Measurements from ENCODE around the gene NR1I3.

NR1I3 gene

GRCh38 chr1:161195171-161195570, 42.8 kb downstream of the NR1I3 start:
- Histone ChIP-seq H3K9me3 (ENCODE audit: low read length) (no peaks in the 10 kb centered on the region), H3K79me2 (ENCODE audit: insufficient read depth, low read length) (no peaks in the 10 kb centered on the region), H3K4me3 (ENCODE audit: low read depth, low read length, poor library complexity, severe bottlenecking) (no peak overlapping the region), H3K27ac (ENCODE audit: low read depth, low read length, poor library complexity, severe bottlenecking) (no peak overlapping the region), H3K4me1 (ENCODE audit: insufficient read depth, low read length, severe bottlenecking) (peaks cover 5% of the 10 kb centered on the region), H3K27me3 (ENCODE audit: insufficient read depth, low read length) (no peaks in the 10 kb centered on the region), H3K9me2 (ENCODE audit: low read depth, low read length) (no peaks in the 10 kb centered on the region), H3K9ac (ENCODE audit: low read length) (no peak overlapping the region), H3F3A (ENCODE audit: insufficient read depth, low read length) (no peaks in the 10 kb centered on the region), H4K20me1 (ENCODE audit: insufficient read depth, low read length) (no peaks in the 10 kb centered on the region), H3K4me2 (ENCODE audit: low read length) (no peak overlapping the region), H3K36me3 (ENCODE audit: insufficient read depth, low read length) (no peaks in the 10 kb centered on the region), H2AFZ (ENCODE audit: low read length) (no peak overlapping the region)
- TF ChIP-seq CTCF (IDR thresholded peaks at IDR 0.05; ENCODE audit: low read length) (no peak), EZH2 (IDR thresholded peaks at IDR 0.05; ENCODE audit: borderline replicate concordance, low read length) (no peak)

- Histone ChIP-seq H2AFZ (ENCODE audit: low read length) (no peak overlapping the region), H3K9ac (ENCODE audit: low read length) (no peak overlapping the region), H3K9me3 (ENCODE audit: low read length) (no peaks in the 10 kb centered on the region), H3F3A (ENCODE audit: insufficient read depth, low read length) (no peaks in the 10 kb centered on the region), H3K36me3 (ENCODE audit: insufficient read depth, low read length) (no peaks in the 10 kb centered on the region), H4K20me1 (ENCODE audit: insufficient read depth, low read length) (no peaks in the 10 kb centered on the region), H3K27ac (ENCODE audit: low read depth, low read length, poor library complexity, severe bottlenecking) (no peak overlapping the region), H3K4me3 (ENCODE audit: low read depth, low read length, poor library complexity, severe bottlenecking) (no peak overlapping the region), H3K4me2 (ENCODE audit: low read length) (no peak overlapping the region), H3K4me1 (ENCODE audit: insufficient read depth, low read length, severe bottlenecking) (peaks cover 5% of the 10 kb centered on the region), H3K27me3 (ENCODE audit: insufficient read depth, low read length) (no peaks in the 10 kb centered on the region), H3K9me2 (ENCODE audit: low read depth, low read length) (no peaks in the 10 kb centered on the region), H3K79me2 (ENCODE audit: insufficient read depth, low read length) (no peaks in the 10 kb centered on the region)
- TF ChIP-seq CTCF (IDR thresholded peaks at IDR 0.05; ENCODE audit: low read length) (no peak), EZH2 (IDR thresholded peaks at IDR 0.05; ENCODE audit: borderline replicate concordance, low read length) (no peak)
Observed at GRCh38 chr1:161193561-161194235, 44.3 kb downstream of the NR1I3 start.

GRCh38 chr1:161192476-161193465, 45.2 kb downstream of the NR1I3 start:
- Histone ChIP-seq H3K4me3 (ENCODE audit: low read depth, low read length, poor library complexity, severe bottlenecking) (no peak overlapping the region), H2AFZ (ENCODE audit: low read length) (no peak overlapping the region), H3K4me2 (ENCODE audit: low read length) (no peak overlapping the region), H3K9me3 (ENCODE audit: low read length) (no peaks in the 10 kb centered on the region), H3K27me3 (ENCODE audit: insufficient read depth, low read length) (no peaks in the 10 kb centered on the region), H3K4me1 (ENCODE audit: insufficient read depth, low read length, severe bottlenecking) (peaks cover 5% of the 10 kb centered on the region), H3K36me3 (ENCODE audit: insufficient read depth, low read length) (no peaks in the 10 kb centered on the region), H3K79me2 (ENCODE audit: insufficient read depth, low read length) (no peaks in the 10 kb centered on the region), H4K20me1 (ENCODE audit: insufficient read depth, low read length) (no peaks in the 10 kb centered on the region), H3K9me2 (ENCODE audit: low read depth, low read length) (no peaks in the 10 kb centered on the region), H3K27ac (ENCODE audit: low read depth, low read length, poor library complexity, severe bottlenecking) (no peak overlapping the region), H3F3A (ENCODE audit: insufficient read depth, low read length) (no peaks in the 10 kb centered on the region), H3K9ac (ENCODE audit: low read length) (no peak overlapping the region)
- peak; percentile 95 for TF ChIP-seq CTCF (IDR thresholded peaks at IDR 0.05; ENCODE audit: low read length)
- TF ChIP-seq EZH2 (IDR thresholded peaks at IDR 0.05; ENCODE audit: borderline replicate concordance, low read length): no peak
